HG02981 (cell line): ENCODE data around the gene ZNF585A.

Experiments
- ATAC-seq: cut with Tn5 transposase; IDR thresholded peaks from one replicate; pipeline ENCODE4 v1.9.1; 2021; ENCODE audit warnings: mild to moderate bottlenecking, moderate library complexity; ENCODE audit not compliant: unreplicated experiment

ZNF585A gene

GRCh38 chr19:37095859-37096258, 76.6 kb downstream of the ZNF585A start:
- no peak for ATAC-seq
